Stimulated activated CD4-positive, alpha-beta T cell treated with anti-CD3 and anti-CD28 coated beads, Interleukin-12 subunit alpha, Interleukin-12 subunit beta, amount 100 ng/mL, for 4 hours (primary cell): ENCODE data around the gene EGFLAM.
"Not testable (repeated sequence)": the region's sequence is repeated elsewhere in the genome, so short reads cannot be mapped to it uniquely, and the experiment has no call there.

Experiments
- DNase-seq: peaks from one replicate; pipeline ENCODE4 v3.0.0-alpha.2; 2020

Gene EGFLAM

DNA sequence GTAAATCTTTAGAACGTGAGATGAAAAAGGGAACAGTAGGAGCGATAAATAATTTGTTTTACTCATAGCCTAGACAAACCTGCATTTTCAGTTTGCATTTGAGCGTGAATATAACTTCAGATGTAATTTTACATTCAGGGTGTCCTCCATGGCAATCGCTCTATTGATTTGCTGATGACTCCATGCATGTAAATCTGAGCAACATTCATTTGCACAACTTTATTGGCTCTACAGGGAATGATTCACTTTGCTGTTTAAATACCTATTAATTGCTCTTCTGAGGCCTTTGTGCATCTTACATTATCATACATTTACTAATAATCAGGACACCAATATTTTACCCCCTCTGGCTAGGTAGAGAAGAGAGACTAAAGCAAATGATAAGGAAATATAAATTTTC is 122.2 kb downstream of the EGFLAM start:
- no peak for DNase-seq

DNA sequence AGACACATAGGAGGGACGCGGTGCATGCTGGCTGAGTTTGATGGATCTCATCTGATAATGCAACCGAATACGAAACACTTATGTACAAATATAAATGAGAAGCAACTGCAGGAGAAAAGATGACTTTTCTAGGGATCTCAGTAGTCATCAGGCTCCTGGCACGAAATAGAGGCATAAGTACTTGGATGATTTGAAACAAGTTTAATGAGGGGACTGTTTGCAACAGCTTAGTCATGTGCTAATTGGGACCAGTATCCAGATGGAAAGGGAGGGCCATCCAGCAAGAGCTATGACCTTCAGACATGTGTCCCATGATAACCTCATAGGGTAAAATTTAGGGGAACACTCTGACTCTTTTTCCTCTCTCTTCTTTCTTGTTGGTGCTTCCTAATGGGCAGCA is 123.0 kb downstream of the EGFLAM start:
- DNase-seq = no peak

DNA sequence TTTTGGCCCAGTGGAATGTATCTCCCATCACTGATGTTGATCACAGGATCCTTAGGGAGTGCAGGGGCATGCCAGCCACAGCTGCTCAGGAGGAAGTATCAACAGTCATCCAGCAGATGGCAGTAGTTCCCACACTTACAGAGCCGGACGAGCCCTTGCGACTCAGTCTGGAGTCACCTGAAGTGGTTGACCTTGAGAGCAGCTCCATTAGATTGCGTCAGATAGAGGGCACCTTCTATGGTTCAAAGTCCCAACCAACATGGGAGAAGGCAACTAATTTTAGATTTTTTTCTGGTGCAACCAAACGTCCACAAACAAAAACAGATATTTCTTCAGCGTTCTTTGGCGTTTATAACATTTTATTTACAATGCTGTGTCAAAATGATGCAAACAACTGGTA is 124.5 kb downstream of the EGFLAM start:
- DNase-seq = peak; percentile 25

DNA sequence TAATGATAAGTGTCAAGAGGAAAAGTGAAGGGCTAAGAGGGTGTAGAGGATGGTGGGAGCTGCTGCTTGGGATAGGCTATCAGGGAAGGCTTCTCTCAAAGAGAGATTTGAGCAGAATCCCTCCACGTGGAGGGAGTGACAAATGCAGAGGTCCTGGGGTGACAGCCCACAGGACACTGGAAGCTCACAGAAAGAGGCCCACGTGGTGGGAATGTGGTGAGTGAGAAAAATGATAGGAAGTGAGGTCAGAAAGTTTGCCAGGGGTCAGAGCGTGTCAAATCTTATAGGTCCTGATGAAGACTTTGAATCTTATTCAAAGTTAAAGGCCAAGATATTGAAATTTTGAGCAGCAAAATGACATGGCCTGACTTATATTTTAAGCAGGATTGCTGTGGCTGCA is 125.3 kb downstream of the EGFLAM start:
- DNase-seq = no peak

DNA sequence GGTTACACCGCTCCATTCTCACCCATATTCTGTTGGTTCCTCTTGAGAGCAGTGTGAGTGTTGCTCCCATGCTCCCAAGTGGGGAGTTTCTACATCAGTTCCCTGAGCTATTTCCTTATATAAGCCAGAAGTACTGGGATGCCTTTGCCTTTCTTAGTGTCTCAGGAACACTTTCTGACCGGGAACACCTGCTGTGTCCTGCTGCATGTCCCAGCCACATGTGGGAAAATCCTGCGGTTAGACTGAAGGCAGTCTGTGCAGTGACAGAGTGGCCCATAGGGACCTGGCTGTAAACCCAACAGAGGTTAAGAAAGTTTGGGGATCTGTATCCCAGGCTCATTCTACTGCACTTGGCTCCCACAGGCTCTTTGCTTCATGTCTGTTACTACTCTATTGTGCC is 126.0 kb downstream of the EGFLAM start:
- no peak for DNase-seq

DNA sequence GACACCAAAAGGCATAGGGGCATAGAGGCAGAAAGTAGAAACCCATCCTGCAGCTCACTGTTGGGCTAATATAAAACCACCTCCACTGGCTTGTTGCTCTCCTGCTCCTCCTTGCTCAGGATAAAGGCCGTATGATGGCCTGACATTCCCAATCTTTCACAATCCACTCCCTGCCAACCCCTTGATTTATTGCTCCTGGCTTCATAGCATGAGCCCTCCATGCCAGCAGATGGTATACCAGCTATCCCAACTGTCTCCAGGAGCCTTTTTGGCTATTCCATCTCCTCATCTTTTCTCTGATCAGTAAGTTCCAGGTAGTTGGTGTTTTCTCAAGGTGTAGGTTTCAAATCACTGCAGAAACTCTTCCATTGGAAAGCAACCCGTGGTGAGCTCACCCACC is 128.8 kb downstream of the EGFLAM start:
- DNase-seq = no peak

DNA sequence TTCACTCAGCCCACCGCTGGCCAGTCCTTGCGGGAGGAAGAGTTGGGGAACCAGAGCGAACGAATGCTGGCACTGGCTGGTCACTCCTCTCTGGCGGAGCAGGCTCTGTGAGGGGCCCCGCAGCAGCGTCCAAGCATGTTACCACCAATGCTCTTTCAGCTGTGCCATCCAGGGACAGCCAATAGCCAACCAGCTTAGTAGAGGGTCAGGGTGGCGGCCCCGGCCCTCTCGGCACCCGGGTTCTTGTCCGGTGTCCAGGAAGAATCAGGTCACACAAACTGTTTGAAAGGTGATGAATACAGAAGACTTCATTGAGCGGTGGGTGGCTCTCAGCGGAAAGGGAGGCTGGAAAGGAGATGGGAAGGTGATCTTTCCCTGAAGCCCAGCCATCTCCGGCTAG is 135.3 kb downstream of the EGFLAM start:
- no peak for DNase-seq

DNA sequence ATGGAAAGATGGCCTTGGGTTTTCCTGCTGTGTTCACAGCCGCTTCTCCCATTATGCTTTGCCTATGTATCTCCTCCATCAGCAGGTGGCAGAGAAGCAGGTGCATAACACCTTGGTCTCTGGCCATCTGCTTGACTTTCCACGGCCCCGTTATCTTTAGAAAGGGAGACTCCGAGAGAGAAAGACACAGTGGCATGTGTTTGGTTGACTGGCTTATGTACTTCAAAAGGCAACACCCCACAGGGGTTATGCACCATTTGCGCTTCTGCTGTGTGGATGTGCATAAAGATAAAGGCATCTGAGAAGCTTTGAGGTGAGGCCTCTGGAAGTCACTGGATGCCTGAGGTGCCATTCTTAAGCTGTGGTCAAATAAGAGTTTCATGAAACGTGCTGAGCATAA is 138.4 kb downstream of the EGFLAM start:
- no peak for DNase-seq

DNA sequence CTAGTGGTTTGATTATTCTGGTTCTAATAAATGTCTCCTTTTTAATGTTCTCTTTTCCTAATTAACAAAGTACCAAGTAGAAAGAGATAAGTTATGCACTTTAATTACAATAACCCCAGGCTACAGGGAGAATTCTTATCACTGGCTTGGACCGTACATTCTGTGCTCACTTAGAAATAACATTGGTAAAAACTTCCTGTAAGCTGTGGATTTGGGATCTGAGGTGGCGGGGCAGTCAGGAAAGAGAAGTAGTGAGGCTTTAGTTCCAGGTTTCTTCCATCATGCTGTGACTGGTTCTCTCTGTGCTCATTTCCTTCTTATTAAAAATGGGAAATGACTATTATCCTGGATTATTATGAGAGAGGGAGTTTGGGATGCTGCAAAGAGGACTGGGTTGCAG is 142.0 kb downstream of the EGFLAM start:
- no peak for DNase-seq

DNA sequence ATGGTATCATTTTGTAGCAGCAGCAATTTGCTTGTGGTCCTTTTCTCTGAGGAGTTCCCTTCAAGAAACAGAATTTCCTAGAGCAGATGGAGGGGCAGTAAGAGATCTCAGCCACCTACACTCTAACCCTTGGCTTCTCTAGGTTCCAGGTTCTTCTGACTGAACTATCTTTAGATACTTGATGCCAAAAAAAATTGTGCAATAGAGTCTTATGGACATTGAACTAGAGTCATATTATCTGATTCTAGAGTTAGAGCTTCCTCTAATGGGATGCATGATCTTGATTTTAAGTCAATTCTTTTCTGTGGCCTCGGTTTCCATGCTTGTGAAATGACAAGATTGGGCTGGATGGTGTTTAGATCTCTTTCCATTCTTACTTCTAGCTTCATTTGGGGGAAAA is 142.8 kb downstream of the EGFLAM start:
- DNase-seq = no peak

DNA sequence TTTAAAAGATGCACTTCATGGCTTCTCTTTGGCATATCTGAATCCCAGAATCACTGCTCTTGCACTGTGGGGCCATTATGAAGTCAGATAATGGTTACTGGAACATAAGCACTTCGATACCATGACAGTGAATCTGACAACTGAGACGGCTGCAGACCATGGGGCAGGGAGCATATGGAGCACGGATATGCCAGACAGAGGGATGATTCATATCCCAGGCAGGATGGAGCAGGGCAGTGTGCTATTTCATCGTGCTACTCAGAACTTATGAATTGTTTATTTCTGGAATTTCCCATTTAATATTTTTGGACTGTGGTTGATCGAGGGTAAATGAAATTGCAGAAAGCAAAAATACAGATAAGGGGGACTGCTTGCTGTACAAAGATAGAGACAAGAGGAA is 145.0 kb downstream of the EGFLAM start:
- DNase-seq = no peak

DNA sequence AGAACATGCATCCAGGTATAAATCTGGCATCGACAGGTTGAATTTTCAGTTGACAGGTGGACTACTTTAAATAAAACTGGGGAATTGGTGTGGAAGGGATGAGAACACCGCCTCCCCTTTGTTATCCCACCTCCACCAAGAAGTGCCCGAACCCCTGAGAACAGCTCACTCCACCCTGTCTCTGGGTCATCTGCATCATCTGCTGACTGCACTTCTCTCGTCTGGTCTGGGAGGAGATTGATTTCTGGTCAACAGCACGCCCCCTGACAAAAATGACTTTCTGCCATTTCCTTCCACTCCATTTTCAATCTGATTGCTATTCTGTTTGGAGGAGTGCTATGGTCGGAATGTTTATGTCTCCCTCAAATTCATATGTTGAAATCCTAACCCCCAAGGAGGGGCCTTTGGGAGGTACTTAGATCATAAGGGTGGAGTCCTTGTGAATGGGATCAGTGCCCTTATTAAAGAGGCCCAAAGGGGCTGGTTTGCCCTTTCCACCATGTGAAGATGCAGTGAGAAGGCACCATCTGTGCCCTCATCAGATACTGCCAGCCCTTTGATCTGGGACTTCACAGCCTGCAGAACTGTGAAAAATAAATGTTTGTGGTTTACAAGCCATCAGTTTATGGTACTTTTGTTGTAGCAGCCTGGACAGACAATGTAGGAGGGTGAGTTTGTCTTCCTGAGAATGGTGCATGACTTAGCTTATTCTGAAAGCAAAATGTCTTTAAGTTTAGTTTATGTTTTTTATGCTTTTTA is 145.7 kb downstream of the EGFLAM start:
- DNase-seq = no peak

DNA sequence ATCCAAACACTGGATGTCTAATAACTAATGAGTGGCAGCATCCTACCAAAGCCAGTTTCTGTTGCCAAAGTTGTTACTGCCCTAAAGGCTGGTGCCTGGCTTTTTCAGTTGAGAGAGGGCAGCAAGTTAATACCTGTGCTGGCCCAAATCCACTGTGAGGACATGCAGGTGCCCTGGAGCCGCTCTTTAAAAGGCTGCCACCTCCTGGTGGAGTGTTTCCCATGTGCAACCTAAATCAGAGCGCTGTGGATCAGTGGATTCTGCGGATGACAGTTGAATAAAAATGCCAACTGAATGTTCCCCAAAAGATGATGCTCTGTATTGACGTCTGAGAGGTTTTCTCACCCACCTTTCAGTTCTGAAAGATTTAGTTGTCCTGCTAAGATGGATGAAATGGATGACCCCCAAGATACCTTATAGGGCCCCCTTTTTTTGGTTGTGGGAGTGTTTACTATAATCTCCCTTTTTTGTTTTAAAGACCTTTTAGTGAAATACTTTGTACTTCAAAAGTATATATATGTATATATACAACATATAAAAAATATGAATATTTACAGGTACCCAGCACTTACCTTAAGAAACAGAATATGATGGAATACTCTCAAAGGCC is 146.4 kb downstream of the EGFLAM start:
- DNase-seq = no peak

DNA sequence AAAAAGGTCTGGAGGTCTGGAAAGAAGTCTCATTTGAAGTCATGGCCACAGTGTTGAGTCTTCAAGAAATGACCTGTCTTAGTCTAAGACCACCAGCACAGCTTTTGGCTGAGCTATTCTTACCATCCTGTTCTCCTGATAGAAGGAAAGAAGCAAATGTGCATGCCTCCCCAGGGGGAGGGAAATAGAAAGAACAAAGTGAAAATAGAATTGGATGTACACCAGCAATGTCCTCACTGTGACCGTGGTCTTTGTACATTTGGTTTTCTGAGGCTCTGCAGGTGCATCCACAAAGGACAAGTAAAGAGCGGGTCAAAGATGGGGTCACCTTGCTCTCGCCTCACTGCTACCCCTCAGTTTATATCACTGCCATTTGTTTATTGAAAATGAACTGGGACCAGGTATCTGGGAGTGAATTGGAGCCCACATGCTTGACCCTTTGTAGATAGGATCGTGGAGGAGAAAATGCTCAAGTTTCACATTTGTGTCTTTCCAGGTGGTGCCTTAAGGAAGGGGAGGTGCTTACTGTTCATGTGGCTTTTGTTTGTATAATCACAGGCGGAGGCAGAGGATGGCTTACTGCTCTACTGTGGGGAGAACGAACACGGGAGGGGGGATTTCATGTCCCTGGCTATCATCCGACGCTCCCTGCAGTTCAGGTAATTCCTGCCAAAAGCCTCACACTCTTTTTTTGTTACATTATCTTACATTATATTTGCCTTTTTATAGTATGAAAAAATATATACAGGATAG is 150.3 kb downstream of the EGFLAM start:
- no peak for DNase-seq

DNA sequence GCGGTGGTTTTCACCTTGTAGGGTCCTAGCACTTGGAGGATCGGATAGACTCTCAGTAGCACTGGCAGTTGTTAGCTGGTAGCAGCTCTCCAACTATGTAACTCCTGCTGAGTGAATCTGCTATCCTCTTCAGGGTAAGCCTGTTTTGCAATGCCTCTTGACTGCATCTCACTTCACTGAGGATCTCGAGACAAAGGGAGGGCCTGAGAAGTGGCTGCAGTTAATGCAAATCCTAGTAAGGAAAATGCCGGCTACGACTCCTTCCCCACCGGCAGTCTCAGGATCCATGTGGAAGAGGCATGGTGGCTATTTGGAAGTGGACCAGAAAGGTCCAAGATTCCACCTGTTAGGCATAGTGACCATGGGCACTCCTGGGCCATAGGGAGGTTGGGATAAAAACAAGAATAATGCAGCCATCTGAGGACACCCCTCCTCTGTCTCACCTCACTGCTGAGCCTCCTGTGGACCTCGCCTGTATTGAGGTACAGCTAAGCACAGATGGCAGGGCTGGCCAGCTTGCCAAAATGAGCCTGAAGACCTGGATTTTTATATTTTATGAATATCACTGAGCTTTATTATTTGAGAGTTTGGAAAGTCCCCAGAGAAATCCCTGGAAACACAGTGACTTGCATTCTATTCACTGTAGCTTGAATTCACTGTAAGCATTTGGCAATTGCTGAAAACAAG is 152.1 kb downstream of the EGFLAM start:
- DNase-seq = no peak

DNA sequence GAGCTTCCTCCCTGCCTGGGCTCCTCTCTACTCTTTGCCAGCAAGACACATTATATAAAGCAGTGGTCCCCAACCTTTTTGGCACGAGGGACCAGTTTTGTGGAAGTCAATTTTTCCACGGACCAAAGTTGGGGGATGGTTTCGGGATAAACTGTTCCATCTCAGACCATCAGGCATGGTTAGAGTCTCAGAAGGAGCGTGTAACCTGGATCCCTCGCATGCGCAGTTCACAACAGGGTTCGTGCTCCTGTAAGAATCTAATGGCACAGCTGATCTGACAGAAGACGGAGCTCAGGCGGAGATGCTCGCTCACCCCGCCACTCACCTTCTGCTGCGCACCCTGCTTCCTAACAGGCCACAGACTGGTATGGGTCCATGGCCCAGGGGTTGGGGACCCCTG is 155.3 kb downstream of the EGFLAM start:
- DNase-seq = no peak

DNA sequence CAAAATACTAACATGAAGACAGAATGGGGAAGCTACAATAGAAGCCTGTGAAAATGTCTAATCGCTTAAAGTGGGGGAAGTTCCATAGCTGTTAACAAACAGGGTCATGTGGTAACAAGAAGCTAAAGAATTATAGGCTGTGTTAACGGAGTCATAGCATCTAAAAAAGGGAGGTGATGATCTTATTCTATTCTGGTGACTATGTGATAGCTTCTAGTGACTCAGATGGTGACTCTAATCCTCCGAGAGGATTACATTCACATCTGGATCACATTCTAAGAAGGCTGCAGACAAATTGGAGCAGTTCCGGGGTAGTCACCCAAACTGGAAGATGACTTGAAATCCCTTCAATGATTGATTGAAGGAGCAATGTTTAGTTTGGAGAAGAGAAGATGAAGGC is 156.0 kb downstream of the EGFLAM start:
- no peak for DNase-seq

DNA sequence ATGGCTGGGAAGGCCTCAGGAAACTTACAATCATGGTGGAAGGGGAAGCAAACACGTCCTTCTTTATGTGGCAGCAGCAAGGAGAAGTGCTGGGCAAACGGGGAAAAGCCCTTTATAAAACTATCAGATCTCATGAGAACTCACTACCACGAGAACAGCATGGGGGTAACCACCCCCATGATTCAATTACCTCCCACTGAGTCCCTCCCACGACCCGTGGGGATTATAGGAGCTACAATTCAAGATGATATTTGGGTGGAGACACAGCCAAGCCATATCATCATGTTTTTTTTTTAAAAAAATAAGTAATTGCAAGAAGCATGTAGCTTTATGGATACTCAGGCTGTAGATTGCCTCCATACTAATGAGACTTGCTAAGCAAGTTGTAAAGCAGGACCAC is 157.4 kb downstream of the EGFLAM start:
- not testable (repeated sequence) for DNase-seq

DNA sequence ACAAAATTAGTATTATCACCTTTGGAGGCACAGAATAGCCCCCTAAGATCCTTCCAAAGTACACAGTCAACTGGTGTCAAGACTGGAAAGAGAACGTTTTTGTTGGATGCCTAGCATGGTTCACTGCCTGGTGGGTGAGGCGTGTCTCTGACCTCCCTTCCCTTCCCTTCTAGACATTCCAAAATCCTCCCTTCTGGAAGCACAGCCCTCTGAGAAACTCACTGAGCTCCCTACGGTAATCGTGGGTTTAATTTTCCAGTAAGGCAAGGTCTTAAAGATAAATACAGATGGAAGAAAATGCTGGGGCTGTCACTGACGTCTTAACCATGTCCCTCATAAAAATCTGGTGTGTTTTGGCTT is 159.3 kb downstream of the EGFLAM start:
- no peak for DNase-seq

DNA sequence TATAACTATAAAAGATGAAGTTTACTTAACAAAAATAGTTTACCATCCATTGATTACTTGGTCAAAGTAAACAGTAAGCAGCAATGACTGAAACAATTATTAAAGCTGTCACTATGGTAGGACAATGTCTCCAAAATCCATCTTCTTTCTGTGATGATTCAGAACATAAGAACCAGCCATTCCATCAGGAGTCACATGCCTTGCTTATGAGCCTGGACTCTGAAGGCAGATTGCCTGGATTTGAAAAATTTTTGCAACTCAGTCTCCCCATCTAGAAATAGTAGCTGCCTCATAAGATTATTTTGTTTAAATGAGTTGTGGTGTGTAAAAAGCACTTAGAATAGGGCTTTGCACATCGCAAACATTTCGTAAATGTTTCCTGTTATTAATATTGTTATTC is 161.9 kb downstream of the EGFLAM start:
- no peak for DNase-seq

DNA sequence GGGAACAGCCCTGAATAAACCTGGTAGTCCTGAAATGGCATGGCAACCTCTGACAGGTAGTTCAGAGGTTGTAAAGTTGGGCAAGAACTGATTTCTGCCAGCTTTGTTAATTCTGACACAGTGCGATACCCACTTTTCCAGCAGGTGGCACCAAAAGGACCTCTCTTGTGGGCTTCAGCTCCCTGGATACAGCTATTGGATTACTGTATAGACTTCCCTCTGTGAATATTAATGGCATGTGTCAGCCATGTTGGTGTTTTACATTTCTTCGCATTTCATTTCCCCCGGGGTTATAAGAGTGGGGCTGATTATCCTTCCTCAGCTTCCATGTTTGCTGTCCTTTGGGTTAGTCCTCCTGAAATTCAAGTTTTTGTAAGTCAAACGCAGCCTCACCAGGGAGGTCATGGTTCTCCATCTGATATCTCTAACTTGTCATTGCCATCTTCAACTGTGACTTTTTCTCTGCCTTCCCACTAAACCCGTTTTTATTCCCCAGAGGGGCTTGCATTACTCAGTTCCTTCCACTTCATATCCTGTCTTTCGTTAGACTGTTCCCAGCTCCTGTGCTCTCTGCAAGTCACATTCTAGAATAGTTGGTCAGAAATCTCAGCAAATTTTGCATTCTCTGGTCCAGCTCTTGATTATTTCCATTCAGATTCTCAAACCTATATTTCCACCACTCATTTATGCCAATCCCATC is 162.5 kb downstream of the EGFLAM start:
- peak; percentile 5 for DNase-seq

DNA sequence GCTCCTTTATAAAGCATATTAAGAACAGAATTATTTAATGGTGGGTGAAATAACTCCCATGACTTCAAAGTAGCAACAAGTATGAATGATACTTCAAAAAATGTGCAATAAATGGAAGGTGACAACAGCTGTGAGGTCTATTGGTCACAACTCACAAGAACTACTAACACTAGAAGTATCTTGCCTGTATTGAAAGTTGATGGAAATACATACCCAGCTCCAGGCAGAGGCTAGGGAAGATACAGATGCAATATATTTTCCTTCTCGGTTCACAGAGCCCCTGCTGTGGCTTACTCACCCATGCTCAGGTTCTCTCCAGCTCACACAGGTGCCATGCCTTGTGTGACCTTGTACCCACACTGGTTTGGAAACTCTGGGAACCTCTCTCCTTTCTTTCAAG is 164.3 kb downstream of the EGFLAM start:
- DNase-seq = no peak
